Memory B cell (primary cell): ENCODE results near the gene SLC43A2.
A peak's percentile ranks its signal among the peaks of the same experiment; 100 is the strongest.
"Not testable (repeated sequence)": the region's sequence is repeated elsewhere in the genome, so short reads cannot be mapped to it uniquely, and the experiment has no call there.

Experiments used
- ATAC-seq: fragments of 150-1000 bp; cut with Tn5 transposase; 2 replicates; pipeline ENCODE4 v1.10.0; 2021; ENCODE audit warnings: low read depth, mild to moderate bottlenecking, moderate library complexity
- DNase-seq, 2 donors: peaks; one replicate each; pipeline ENCODE4 v3.0.0; 2022; ENCODE audit warnings: low spot score in 2 of 2
- H3K27ac Mint-ChIP-seq: one replicate; pipeline ENCODE4 v1.8.0; 2022; ENCODE audit warnings: mild to moderate bottlenecking, moderate library complexity, mixed read lengths
- H3K27me3 Mint-ChIP-seq: one replicate; pipeline ENCODE4 v1.8.0; 2022; ENCODE audit warnings: mixed read lengths
- H3K36me3 Mint-ChIP-seq: one replicate; pipeline ENCODE4 v1.8.0; 2022; ENCODE audit warnings: mild to moderate bottlenecking, mixed read lengths
- H3K4me1 Mint-ChIP-seq: one replicate; pipeline ENCODE4 v1.8.0; 2022; ENCODE audit warnings: mixed read lengths
- H3K4me3 Mint-ChIP-seq: one replicate; pipeline ENCODE4 v1.8.0; 2022; ENCODE audit warnings: mild to moderate bottlenecking, moderate library complexity, mixed read lengths
- H3K9me3 Mint-ChIP-seq: one replicate; pipeline ENCODE4 v1.8.0; 2022; ENCODE audit warnings: mixed read lengths

Gene SLC43A2

DNA sequence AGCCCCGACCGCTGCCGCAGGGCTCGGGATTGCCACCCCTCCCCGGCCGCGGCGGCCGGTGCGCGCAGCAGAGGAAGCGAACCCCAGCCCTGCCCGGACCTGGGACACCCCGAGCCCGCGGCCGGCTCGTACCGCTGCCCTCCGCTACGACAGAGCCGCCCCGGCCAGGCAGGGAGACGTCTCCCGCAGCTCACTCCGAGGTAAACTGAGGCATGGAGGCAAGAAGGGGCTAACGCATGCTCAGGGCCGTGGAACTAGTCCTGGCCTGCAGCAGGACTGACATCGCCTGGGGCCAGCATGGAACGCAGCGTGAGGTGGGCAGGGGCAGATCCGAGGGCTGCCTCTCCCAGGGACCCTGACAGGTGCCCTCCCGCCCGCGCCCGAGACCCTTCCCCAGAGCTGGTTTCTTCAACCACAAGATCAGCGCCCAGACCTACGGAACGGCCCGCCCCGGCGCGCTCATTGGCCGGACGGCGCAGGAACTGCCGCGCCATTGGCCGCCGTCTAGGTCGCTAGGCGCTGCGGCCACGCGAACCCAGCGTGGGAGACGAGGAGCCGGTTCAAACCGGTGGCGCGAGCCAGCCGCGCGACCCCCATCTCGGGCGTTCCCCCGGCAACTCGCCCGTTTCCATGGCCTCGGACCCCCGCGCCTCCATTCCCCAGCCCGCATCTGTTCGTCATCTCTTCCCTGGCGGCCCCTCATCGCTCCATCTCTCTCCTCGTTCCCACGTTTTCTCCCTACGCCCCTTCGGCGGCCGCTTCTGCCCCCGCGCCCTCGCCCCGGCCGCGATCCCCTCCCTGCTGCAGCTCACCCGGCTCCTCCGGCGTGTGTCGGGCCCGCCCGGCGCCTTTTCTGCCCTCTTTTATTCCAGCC, at the start of gene SLC43A2:
Gene SLC43A2, minus strand, starts transcription at position 853 of the 874 bp plus-strand sequence. CDS start 960 bp downstream, outside the sequence.
- peak; percentile 61 for ATAC-seq
- Mint-ChIP-seq H3K36me3 (peaks cover 5% of the 10 kb centered on the region), H3K9me3 (no peaks in the 10 kb centered on the region), H3K27me3 (no peaks in the 10 kb centered on the region), H3K4me1 (peaks cover 40% of the 10 kb centered on the region), H3K4me3 (peak within 1 kb of the TSS; percentile 94), H3K27ac (peak within 1 kb of the TSS; percentile 96)
- peak; percentile 72 to 75 for DNase-seq

DNA sequence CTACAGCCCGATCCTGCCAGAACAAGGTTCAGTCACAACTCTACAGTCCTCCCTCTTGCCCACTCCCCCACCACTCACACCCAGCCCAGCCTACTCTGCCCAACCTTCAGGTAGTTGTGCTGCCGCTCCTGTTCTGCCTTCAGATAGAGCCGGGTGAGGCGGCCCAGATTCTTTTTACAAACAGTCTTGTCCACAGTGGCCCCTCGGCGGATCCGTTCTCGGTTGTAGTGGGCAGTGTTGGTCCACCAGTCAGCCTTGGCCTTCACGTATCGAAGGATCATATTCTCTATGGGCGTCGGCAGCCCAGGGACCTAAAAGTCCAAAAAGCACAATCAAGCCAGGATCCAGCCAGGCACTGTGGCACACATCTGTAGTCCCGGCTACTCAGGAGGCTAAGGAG, 47.8 kb upstream of the SLC43A2 start:
- Mint-ChIP-seq H3K27ac (no peak overlapping the region), H3K4me3 (no peak overlapping the region), H3K4me1 (peaks cover 13% of the 10 kb centered on the region), H3K36me3 (peaks cover 42% of the 10 kb centered on the region), H3K27me3 (no peaks in the 10 kb centered on the region), H3K9me3 (no peaks in the 10 kb centered on the region)
- ATAC-seq (no peak), DNase-seq (no peak)

DNA sequence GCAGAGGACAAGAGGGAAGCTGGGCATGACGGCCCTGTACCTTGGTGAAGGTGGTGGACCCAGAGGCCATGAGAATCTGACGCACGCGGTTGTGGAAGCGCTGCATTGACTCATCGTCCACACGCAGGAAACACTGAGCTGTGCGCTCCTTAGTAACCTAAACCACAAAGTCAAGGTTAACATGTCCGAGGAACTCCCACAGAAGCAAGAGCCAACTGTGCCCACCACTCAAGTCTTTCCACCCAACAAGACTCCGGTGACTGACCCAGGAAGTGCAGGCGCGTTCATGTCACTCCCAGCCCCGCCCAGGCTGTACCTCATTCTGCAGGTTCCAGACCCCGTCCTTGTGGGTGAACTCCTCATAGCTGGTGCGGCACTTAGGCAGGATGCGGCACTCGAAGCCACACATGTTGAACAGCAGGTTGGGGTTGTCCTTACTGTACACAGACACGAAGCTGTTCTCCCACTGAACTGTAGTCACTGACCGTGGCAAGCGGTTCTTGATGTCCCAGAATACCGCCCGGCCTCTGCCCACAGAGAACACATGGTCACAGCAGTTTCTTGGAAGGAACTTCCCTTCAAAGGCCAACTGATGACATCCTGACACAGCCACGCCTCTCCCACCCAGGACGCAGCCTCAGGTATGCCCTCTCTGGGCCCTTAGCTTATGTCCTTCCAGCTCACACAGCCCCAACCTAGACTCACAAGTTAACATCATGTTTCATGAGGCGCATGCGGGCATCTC, 44.6 kb upstream of the SLC43A2 start:
- Mint-ChIP-seq H3K27me3 (no peaks in the 10 kb centered on the region), H3K4me1 (peaks cover 17% of the 10 kb centered on the region), H3K36me3 (peaks cover 47% of the 10 kb centered on the region), H3K27ac (no peak overlapping the region), H3K9me3 (no peaks in the 10 kb centered on the region), H3K4me3 (no peak overlapping the region)
- DNase-seq, result no peak
- ATAC-seq, result no peak

DNA sequence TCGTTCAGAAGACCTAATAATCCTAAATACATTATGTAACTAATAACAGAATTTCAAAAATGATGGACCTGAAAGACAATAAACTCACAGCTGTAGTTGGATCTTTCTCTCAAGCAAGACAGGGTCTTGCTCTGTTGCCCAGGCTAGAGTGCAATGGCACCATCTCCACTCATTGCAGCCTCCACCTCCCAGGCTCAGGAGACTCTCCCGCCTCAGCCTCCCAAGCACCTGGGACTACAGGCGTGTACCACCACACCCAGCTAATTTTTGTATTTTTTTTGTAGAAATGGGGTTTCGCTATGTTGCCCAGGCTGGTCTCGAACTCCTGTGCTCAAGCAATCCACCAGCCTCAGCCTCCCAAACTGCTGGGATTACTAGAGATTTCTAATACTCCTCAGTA, 35.3 kb upstream of the SLC43A2 start:
- not testable (repeated sequence) for H3K27me3 Mint-ChIP-seq, ATAC-seq, H3K4me1 Mint-ChIP-seq, H3K4me3 Mint-ChIP-seq, DNase-seq, H3K9me3 Mint-ChIP-seq
- Mint-ChIP-seq H3K27ac (peak overlapping the region; percentile 24), H3K36me3 (peaks cover 44% of the 10 kb centered on the region)

DNA sequence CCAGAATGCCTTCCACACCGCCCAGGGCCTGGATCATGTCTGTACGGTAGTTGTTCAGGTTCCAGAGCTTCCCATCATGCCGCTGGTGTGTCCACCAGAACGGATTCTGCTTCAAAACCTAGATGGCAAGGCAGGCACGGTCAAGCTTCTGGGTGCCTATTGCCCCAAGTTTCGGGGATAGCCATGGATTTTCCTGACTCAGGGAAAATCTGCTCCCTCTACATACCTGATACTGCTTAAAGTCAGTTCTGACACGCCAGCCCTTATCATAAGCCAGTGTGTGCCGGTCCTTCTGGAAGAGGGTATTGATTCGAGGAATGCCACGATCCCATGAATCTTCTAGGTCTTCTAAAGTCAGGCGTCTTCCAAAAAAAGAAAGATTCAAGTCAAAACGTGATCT, 32.4 kb upstream of the SLC43A2 start:
- DNase-seq, result no peak
- Mint-ChIP-seq H3K4me3 (no peak overlapping the region), H3K27me3 (no peaks in the 10 kb centered on the region), H3K4me1 (no peaks in the 10 kb centered on the region), H3K27ac (no peak overlapping the region), H3K36me3 (peaks cover 49% of the 10 kb centered on the region), H3K9me3 (no peaks in the 10 kb centered on the region)
- no peak for ATAC-seq

DNA sequence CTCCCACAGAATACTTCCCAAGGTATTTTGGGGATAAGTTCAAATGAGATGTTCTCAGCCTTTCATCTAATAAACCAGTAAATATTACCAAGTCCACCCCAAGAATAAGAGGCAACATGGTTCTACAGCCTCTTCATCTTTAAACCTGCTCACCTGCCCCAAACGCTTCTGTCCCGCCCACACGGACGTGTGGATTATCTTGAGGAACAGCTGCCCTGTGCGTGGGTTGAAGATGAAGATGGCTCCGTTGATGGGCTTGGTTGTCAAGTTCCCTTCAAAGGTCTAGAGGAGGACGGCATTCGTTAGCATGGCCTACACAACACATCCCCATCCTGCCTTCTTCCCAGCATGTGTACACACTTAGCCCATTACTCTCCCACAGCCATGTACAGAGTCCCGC, 29.5 kb upstream of the SLC43A2 start:
- Mint-ChIP-seq H3K36me3 (peaks cover 52% of the 10 kb centered on the region), H3K4me1 (no peaks in the 10 kb centered on the region), H3K9me3 (no peaks in the 10 kb centered on the region), H3K27me3 (no peaks in the 10 kb centered on the region), H3K27ac (no peak overlapping the region), H3K4me3 (no peak overlapping the region)
- DNase-seq (no peak), ATAC-seq (no peak)

DNA sequence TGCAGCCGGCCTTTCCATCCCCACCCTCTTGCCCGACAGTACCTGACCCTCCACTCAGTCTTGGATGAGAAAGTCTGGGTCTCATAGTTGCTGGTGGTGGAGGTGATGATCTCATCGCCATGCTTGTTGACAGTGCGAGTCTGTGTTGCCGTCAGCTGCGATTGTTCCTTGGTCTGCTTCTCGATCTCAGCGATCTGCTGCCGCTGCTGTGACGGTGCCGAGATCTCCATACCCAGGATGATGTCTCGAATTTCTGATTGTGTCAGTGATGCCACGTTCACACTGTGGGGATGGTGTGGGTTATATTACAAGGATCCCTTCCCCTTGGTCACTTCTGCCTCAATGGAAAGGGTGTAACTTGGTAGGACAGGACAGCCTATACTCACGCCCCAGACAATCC, 25.1 kb upstream of the SLC43A2 start:
- Mint-ChIP-seq H3K9me3 (no peaks in the 10 kb centered on the region), H3K27ac (no peak overlapping the region), H3K4me1 (peaks cover 3% of the 10 kb centered on the region), H3K4me3 (no peak overlapping the region), H3K27me3 (no peaks in the 10 kb centered on the region), H3K36me3 (peaks cover 39% of the 10 kb centered on the region)
- DNase-seq, result no peak
- ATAC-seq, result no peak

DNA sequence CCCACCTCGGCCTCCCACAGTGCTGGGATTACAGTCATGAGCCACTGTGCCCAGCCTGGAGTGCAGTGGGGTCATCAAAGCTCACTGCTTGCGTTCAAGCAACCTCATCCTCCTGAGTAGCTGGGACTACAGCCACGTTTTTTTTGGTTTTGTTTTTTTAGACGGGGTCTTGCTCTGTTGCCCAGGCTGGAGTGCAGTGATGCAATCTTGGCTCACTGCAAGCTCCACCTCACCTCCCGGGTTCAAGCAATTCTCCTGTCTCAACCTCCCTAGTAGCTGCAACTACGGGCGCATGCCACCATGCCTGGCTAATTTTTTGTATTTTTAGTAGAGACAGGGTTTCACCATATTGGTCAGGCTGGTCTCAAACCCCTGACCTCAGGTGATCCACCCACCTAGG, 24.2 kb upstream of the SLC43A2 start:
- not testable (repeated sequence) for H3K9me3 Mint-ChIP-seq, H3K4me3 Mint-ChIP-seq, ATAC-seq, DNase-seq, H3K27me3 Mint-ChIP-seq, H3K27ac Mint-ChIP-seq, H3K4me1 Mint-ChIP-seq
- peaks cover 31% of the 10 kb centered on the region for H3K36me3 Mint-ChIP-seq

DNA sequence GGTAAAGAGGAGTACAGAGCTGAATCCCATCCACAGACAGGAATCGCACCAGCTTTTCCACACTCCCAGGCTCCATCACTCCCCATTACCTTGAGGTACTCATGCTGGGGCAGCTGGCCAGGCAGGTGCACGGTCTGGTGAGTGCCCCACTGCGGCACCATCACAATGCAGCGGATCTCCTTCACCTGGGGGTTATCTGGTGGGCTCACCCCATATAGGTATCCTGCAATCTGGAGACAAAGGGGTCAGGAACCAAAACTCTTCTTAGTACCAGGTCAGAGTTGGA, 22.9 kb upstream of the SLC43A2 start:
- H3K27ac Mint-ChIP-seq, result no peak overlapping the region
- no peak overlapping the region for H3K4me3 Mint-ChIP-seq
- peaks cover 12% of the 10 kb centered on the region for H3K4me1 Mint-ChIP-seq
- DNase-seq (no peak), ATAC-seq (no peak)
- H3K36me3 Mint-ChIP-seq, result peaks cover 23% of the 10 kb centered on the region
- no peaks in the 10 kb centered on the region for H3K9me3 Mint-ChIP-seq
- no peaks in the 10 kb centered on the region for H3K27me3 Mint-ChIP-seq

DNA sequence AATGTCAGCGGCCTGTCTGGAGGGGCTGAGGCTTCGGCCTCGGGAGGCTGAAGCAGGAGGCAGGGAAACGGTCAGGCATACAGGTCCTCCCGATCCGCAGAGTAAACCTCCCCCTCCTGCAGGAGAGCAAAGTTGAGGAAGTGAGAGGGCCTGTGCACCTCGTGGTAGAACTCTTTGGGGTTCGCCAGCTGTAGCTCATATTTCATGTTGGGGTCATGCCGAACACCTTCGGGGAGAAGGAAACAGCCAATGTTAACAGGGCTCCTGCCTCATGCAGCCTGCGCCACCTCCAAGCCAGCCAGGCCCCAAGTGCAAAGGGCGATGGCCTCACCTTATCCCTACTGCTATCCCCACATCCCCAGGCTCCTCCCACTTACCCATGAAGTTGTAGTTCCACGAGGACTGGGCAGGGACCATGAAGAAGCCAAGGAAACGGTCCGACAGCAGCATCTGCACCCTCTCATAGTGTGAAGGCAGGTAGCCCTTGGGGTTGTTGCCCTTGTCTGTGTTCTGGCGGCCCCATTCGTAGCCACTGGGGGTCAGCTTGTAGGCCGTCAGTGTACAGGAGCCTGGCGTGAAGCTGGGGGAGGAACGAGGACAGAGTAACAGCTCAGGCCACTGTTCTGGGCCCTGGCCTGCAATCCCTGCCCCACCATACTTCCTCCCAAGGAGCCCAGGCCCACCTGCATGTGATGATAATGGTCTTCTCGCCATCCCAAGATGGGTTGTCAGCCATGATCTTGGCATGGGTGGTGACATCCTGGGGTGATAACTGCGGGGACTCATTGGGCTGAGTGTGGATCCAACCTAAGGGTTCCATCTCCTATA, 22.3 kb upstream of the SLC43A2 start:
- Mint-ChIP-seq H3K27me3 (no peaks in the 10 kb centered on the region), H3K9me3 (no peaks in the 10 kb centered on the region), H3K4me3 (no peak overlapping the region), H3K36me3 (peaks cover 19% of the 10 kb centered on the region), H3K27ac (peak overlapping the region; percentile 47), H3K4me1 (peaks cover 13% of the 10 kb centered on the region)
- no peak for DNase-seq
- no peak for ATAC-seq

DNA sequence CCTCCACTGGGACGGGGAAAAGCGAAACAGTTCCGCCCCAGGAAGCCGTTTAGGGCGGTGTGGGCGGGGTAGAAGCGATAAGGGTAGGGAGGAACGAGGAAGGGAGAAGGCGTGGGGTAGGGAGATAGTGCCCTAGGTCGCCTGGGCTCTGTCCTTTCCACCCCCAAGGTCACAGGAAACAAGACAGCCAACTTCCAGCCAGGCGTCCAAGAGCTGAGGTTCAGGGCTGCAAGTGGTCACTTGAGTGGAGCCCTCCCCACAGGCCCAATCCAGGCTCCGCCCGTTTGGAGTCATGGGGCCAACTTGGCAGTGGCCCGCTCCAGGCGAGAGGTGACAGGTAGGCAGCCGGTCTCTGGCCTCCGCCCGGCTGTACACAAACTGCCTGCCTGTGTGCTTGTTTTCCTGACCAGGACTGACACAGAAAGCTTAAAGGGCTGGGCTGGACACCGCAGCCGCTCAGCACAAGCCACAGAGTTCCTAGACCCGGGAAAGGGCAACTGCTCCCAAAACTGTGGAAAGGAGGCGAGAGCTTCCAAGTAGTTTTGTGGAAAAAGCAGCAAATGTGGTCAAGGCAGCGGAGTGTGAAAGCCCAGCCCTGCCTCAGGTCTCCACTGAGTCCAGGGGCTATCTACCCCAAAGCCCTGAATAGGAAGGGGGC, 21.3 kb upstream of the SLC43A2 start, which contains the start of gene RILP:
Gene RILP, minus strand, starts transcription at position 23 of the 658 bp plus-strand sequence. CDS start 62 bp downstream, outside the sequence.
- H3K4me3 Mint-ChIP-seq, result peak within 1 kb of the TSS; percentile 80
- H3K27me3 Mint-ChIP-seq, result no peaks in the 10 kb centered on the region
- H3K9me3 Mint-ChIP-seq, result no peaks in the 10 kb centered on the region
- DNase-seq (no peak), ATAC-seq (no peak)
- peaks cover 18% of the 10 kb centered on the region for H3K4me1 Mint-ChIP-seq
- H3K27ac Mint-ChIP-seq, result peak within 1 kb of the TSS; percentile 47
- H3K36me3 Mint-ChIP-seq, result peaks cover 17% of the 10 kb centered on the region

DNA sequence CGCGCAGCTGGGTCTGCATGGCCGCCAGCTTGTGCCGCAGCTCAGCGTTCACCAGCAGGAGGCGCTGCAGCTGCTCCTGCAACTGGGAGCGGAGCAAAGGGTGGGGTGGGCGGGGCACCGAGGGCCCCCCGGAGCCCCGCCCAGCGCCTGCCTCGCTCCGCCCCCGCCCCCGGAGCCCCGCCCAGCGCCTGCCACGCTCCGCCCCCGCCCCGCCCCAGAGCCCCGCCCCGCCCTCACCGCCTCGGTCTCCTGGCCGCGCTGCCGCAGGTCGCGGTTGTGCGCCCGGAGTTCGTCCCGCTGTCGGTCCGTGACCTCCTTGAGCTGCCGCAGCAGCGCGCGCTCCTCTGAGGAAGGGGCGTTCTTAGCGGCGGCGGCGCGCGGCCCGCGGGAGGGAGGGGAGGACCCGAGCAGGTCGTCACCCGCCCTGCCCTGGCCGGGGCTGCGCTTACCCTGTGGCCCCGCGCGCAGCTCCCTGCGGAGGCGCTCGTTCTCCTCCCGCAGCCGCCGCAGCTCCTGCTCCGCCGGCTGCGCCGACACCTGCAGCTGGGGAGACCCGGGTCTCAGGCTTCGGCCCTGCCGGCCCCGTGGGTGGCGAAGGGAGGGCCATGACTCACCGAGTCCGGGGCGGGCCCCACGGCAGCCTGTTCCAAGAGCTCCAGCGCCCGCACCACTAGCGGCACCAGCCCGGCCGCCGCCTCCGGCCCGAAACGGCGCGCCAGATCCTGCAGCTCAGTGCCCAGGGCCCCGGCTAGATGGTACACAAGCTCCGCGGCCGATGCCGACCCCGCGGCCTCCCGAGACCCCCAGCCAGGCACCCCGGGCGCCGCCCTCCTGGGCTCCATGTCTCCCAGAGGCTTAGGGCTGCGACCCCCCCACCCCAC, 20.6 kb upstream of the SLC43A2 start:
- Mint-ChIP-seq H3K27me3 (no peaks in the 10 kb centered on the region), H3K27ac (no peak overlapping the region), H3K36me3 (peaks cover 15% of the 10 kb centered on the region)

More for the DNA sequence above, 20.6 kb upstream of the SLC43A2 start:
- Mint-ChIP-seq H3K4me3 (peak overlapping the region; percentile 80), H3K4me1 (peaks cover 24% of the 10 kb centered on the region), H3K9me3 (no peaks in the 10 kb centered on the region)
- peak; percentile 94 for DNase-seq
- ATAC-seq, result peak; percentile 73
